Mesothelial cell of epicardium (in vitro differentiated cells): ENCODE data around the gene BANP. TPM values are rescaled to one million over a fixed set of nuclear protein-coding genes. Genes with fewer than 3 reads are reported as not detected.

Experiments used
- DNase-seq, 2 experiments: peaks; one replicate each; pipeline ENCODE4 v3.0.0; 2021; ENCODE audit warnings: low spot score in 2 of 2; ENCODE audit not compliant: unreplicated experiment in 2 of 2
- H3K27ac Mint-ChIP-seq: 2 replicates; pipeline ENCODE4 v1.8.0; 2021; ENCODE audit warnings: mixed read lengths
- H3K27me3 Mint-ChIP-seq: 2 replicates; pipeline ENCODE4 v1.8.0; 2021; ENCODE audit warnings: low read depth, mixed read lengths
- H3K36me3 Mint-ChIP-seq: 2 replicates; pipeline ENCODE4 v1.8.0; 2021; ENCODE audit warnings: mixed read lengths
- H3K4me1 Mint-ChIP-seq: 2 replicates; pipeline ENCODE4 v1.8.0; 2021; ENCODE audit warnings: mixed read lengths
- H3K4me3 Mint-ChIP-seq: 2 replicates; pipeline ENCODE4 v1.8.0; 2021; ENCODE audit warnings: mild to moderate bottlenecking, moderate library complexity, mixed read lengths
- H3K9me3 Mint-ChIP-seq: 2 replicates; pipeline ENCODE4 v1.8.0; 2021; ENCODE audit warnings: mixed read lengths
- CTCF ChIP-seq: fragments of 200-600 bp; sonication (generic); IDR thresholded peaks from one replicate; pipeline ENCODE4 v1.5.0; 2021; ENCODE audit warnings: antibody characterized with exemption; ENCODE audit not compliant: unreplicated experiment
- total RNA-seq: library from RNA; stranded (reverse); gene quantifications from 3 replicates; pipeline ENCODE4 v1.2.1, GENCODE V29; 2021

The BANP gene
- total RNA-seq, 1 donor from 2014 or later = 43.6 TPM

- Mint-ChIP-seq H3K4me3 (no peak overlapping the region), H3K4me1 (no peaks in the 10 kb centered on the region), H3K27ac (no peak overlapping the region), H3K27me3 (no peaks in the 10 kb centered on the region), H3K9me3 (peaks cover 13% of the 10 kb centered on the region), H3K36me3 (peaks cover 38% of the 10 kb centered on the region)
- TF ChIP-seq CTCF = no peak
- DNase-seq = no peak
Measured at GRCh38 chr16:88078111-88078775, 127.0 kb downstream of the BANP start.

- peaks cover 13% of the 10 kb centered on the region for H3K9me3 Mint-ChIP-seq
- peaks cover 21% of the 10 kb centered on the region for H3K36me3 Mint-ChIP-seq
- H3K27me3 Mint-ChIP-seq = no peaks in the 10 kb centered on the region
- H3K4me3 Mint-ChIP-seq = no peak overlapping the region
- H3K27ac Mint-ChIP-seq = peak overlapping the region; percentile 33
- no peak for TF ChIP-seq CTCF
- DNase-seq = no peak
- H3K4me1 Mint-ChIP-seq = no peaks in the 10 kb centered on the region
Measured at GRCh38 chr16:88083582-88083981, 132.3 kb downstream of the BANP start.

- Mint-ChIP-seq H3K36me3 (peaks cover 15% of the 10 kb centered on the region), H3K4me1 (no peaks in the 10 kb centered on the region), H3K9me3 (peaks cover 9% of the 10 kb centered on the region), H3K27ac (no peak overlapping the region), H3K4me3 (no peak overlapping the region), H3K27me3 (no peaks in the 10 kb centered on the region)
- TF ChIP-seq CTCF = no peak
- no peak for DNase-seq
Measured at GRCh38 chr16:88084881-88085280, 133.6 kb downstream of the BANP start.

- DNase-seq = no peak
- Mint-ChIP-seq H3K36me3 (peaks cover 4% of the 10 kb centered on the region), H3K27me3 (no peaks in the 10 kb centered on the region)
Measured at GRCh38 chr16:88086571-88087516, 135.6 kb downstream of the BANP start.

GRCh38 chr16:88087517-88087877, 136.3 kb downstream of the BANP start:
- no peak for DNase-seq
- no peak for TF ChIP-seq CTCF
- Mint-ChIP-seq H3K4me3 (no peak overlapping the region), H3K9me3 (no peaks in the 10 kb centered on the region), H3K27me3 (no peaks in the 10 kb centered on the region), H3K36me3 (peaks cover 4% of the 10 kb centered on the region), H3K27ac (no peak overlapping the region), H3K4me1 (peaks cover 10% of the 10 kb centered on the region)

More at GRCh38 chr16:88086571-88087516, 135.6 kb downstream of the BANP start:
- no peak for TF ChIP-seq CTCF
- no peak overlapping the region for H3K4me3 Mint-ChIP-seq
- no peaks in the 10 kb centered on the region for H3K9me3 Mint-ChIP-seq
- no peak overlapping the region for H3K27ac Mint-ChIP-seq
- peaks cover 4% of the 10 kb centered on the region for H3K4me1 Mint-ChIP-seq
